ENCODE data around the gene RAI1.
"Not testable (repeated sequence)": the region's sequence is repeated elsewhere in the genome, so short reads cannot be mapped to it uniquely, and the experiment has no call there.

Gene RAI1

GRCh38 chr17:17666111-17666714, 15.0 kb upstream of the RAI1 start:
- peak; percentile 66 for DNase-seq

- no peak for DNase-seq
Observed at GRCh38 chr17:17667231-17667630, 14.0 kb upstream of the RAI1 start.

- DNase-seq = no peak
Observed at GRCh38 chr17:17667947-17668346, 13.3 kb upstream of the RAI1 start.

GRCh38 chr17:17668358-17668757, 12.9 kb upstream of the RAI1 start:
- DNase-seq = no peak

- DNase-seq = peak; percentile 44
Observed at GRCh38 chr17:17668775-17669579, 12.3 kb upstream of the RAI1 start.

- DNase-seq = no peak
Observed at GRCh38 chr17:17669580-17670235, 11.6 kb upstream of the RAI1 start.

GRCh38 chr17:17670701-17671305, 10.5 kb upstream of the RAI1 start:
- DNase-seq = no peak

GRCh38 chr17:17671369-17672129, 9.7 kb upstream of the RAI1 start:
- DNase-seq = no peak

GRCh38 chr17:17672453-17673368, 8.5 kb upstream of the RAI1 start:
- DNase-seq = peak; percentile 36

GRCh38 chr17:17675416-17675815, 5.8 kb upstream of the RAI1 start:
- DNase-seq = no peak

- DNase-seq = peak; percentile 46
Observed at GRCh38 chr17:17675925-17676534, 5.2 kb upstream of the RAI1 start.

GRCh38 chr17:17676752-17677151, 4.5 kb upstream of the RAI1 start:
- DNase-seq = no peak

GRCh38 chr17:17677299-17678040, 3.8 kb upstream of the RAI1 start:
- no peak for DNase-seq

GRCh38 chr17:17678063-17678699, 3.1 kb upstream of the RAI1 start:
- DNase-seq = not testable (repeated sequence)

- DNase-seq = no peak
Observed at GRCh38 chr17:17679243-17679642, 2.0 kb upstream of the RAI1 start.

- no peak for DNase-seq
Observed at GRCh38 chr17:17679748-17680147, 1.5 kb upstream of the RAI1 start.

GRCh38 chr17:17680477-17681186, 626 bp upstream of the RAI1 start:
- DNase-seq = no peak

GRCh38 chr17:17681744-17682292, 560 bp downstream of the RAI1 start:
- DNase-seq = peak; percentile 34

- peak; percentile 44 for DNase-seq
Observed at GRCh38 chr17:17682293-17682736, 1.1 kb downstream of the RAI1 start.

All from fibroblast of skin of right biceps (primary cell).